ENCODE measurements around the gene BMF. TPM values are rescaled to one million over a fixed set of nuclear protein-coding genes. Genes with fewer than 3 reads are reported as not detected.

BMF gene
- polyA plus RNA-seq, 3 donors, result 5.6 to 59.6 (median 6.5) TPM

DNA sequence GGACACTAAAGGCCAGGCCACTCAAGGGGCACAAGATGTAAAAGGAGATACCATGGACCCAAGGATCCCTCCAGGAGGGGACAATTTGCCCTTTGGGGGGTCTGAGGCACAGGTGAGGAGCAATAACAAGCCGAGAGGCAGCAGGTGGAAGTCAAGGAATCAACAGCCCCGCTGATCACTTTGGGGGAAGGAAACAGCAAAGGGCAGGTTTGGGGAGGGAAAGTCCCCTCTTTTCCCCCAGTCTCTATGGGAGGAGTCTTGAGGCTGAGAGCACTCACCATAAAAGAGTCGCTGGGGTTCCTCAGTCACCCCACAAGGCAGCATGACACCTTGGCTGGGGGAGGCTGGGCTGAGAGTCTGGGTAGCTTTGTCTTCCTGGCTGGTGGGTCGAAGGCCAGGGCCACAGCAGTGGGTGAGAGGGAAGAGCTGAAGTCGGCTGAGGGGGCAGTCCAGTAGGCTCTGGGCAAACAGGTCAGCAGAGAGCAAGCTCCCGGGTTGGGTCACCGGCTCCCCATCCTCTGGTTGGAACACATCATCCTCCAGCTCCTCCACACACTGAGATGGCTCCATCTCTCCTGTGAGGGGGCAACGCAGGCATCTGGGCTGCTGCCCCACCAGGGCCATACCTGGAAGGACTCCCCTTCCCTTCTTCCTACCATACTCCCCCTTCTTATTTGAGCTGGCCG lies 3.0 kb downstream of the BMF start:
- peak in 2 of 3 donors; percentile 48 to 79 for DNase-seq
- H3K4me2 ChIP-seq (replicated peaks; ENCODE audit: extremely low read depth, low read length, poor library complexity, severe bottlenecking), result peak overlapping the region; percentile 95

More for the DNA sequence above, 3.0 kb downstream of the BMF start:
- Mint-ChIP-seq H3K27ac (peak overlapping the region; percentile 96 to 99 (median 97)), H3K36me3 (peaks cover 35 to 50% of the 10 kb centered on the region in 2 donors), H3K9me3 (no peaks in the 10 kb centered on the region), H3K4me1 (peaks cover 73% of the 10 kb centered on the region), H3K27me3 (ENCODE audit: low read depth in 3 of 3) (peaks cover 0 to 3% (median 1%) of the 10 kb centered on the region in 3 donors), H3K4me3 (peak overlapping the region; percentile 86 to 89)
- H3K9me3 ChIP-seq (replicated peaks in 1 of 2; ENCODE audit: control insufficient read depth in 1 of 2, insufficient read depth in 1 of 2, low read length in 2 of 2), result no peaks in the 10 kb centered on the region
- peak overlapping the region; percentile 95 to 97 for H3K27ac ChIP-seq (ENCODE audit: low read depth in 1 of 2, low read length in 2 of 2)
- H4K20me1 ChIP-seq (ENCODE audit: insufficient read depth, low read length), result peaks cover 16% of the 10 kb centered on the region
- TF ChIP-seq CTCF (IDR thresholded peaks at IDR 0.05), result no peak
- peaks cover 73 to 84% of the 10 kb centered on the region in 2 donors for H3K4me1 ChIP-seq (ENCODE audit: control insufficient read depth in 1 of 2, insufficient read depth in 2 of 2, low read length in 2 of 2)
- intact Hi-C loops (cut with micrococcal nuclease), result loop anchor here (5.0 to 10.0 kb wide), 3 partner anchors 57 to 321 kb away; partner anchors contain the start of genes BUB1B (in 1 of the 2) and FSIP1 (in 1 of the 2)
- H3K79me2 ChIP-seq (ENCODE audit: insufficient read depth, low read length), result peaks cover 36% of the 10 kb centered on the region
- no peak overlapping the region for H2AFZ ChIP-seq (ENCODE audit: insufficient read depth, low read depth, low read length, poor library complexity, severe bottlenecking)
- WGBS (ENCODE audit: insufficient coverage), result 78% methylated on average over 7 of the region's 9 CpGs
- H3K9ac ChIP-seq (ENCODE audit: insufficient read depth, low read length, poor library complexity, severe bottlenecking), result peak overlapping the region; percentile 94
- H3K36me3 ChIP-seq (replicated peaks in 1 of 2; ENCODE audit: control insufficient read depth in 1 of 2, insufficient read depth in 2 of 2, low read length in 2 of 2), result peaks cover 20 to 26% of the 10 kb centered on the region in 2 donors
- no peaks in the 10 kb centered on the region for H3K27me3 ChIP-seq (ENCODE audit: control insufficient read depth in 2 of 2, insufficient read depth in 2 of 2, low read length in 2 of 2)
- peak overlapping the region in 2 of 3 experiments; percentile 2 to 92 for H3K4me3 ChIP-seq (replicated peaks in 1 of 3; ENCODE audit: low read depth in 2 of 3, low read length in 3 of 3)

Data from CD14-positive monocyte (primary cell).